A673 (cell line): ENCODE data around the gene TRMT112. TPM values are rescaled to one million over a fixed set of nuclear protein-coding genes. Genes with fewer than 3 reads are reported as not detected.

Experiments
- BruUV-seq: library from RNA; stranded (reverse); fragments of 400-500 nt; replicated peaks from 2 replicates; lab custom pipeline; 2021; lab: Mats Ljungman, UMichigan
- CTCF ChIA-PET: fragments of 300-600 bp; sonication (Branson Sonifier 250); formaldehyde crosslinking; loops from one replicate; lab custom pipeline; 2022; ENCODE audit warnings: antibody characterized with exemption; lab: Charles Lee
- POLR2A ChIA-PET: fragments of 300-600 bp; sonication (Branson Sonifier 250); formaldehyde crosslinking; loops from one replicate; lab custom pipeline; 2022; ENCODE audit warnings: antibody characterized with exemption; ENCODE audit not compliant: low non-redundant PET; lab: Charles Lee
- DNase-seq: peaks from one replicate; pipeline ENCODE4 v3.0.0-alpha.2; 2015; ENCODE audit warnings: low spot score
- H3K27ac ChIP-seq: fragments of 200-600 bp; sonication (generic); 2 replicates; pipeline ENCODE4 v1.5.1; 2016; ENCODE audit warnings: mixed run types, low read depth, mild to moderate bottlenecking, mixed read lengths, antibody characterized with exemption, low read length; ENCODE audit not compliant: poor library complexity, severe bottlenecking
- H3K27me3 ChIP-seq: fragments of 200-600 bp; sonication (generic); replicated peaks from 2 replicates; pipeline ENCODE4 v1.6.1; 2017; ENCODE audit warnings: mixed run types, low read depth, mild to moderate bottlenecking, mixed read lengths, antibody characterized with exemption, low read length; ENCODE audit not compliant: insufficient read depth, poor library complexity
- H3K36me3 ChIP-seq: fragments of 200-600 bp; sonication (generic); 2 replicates; pipeline ENCODE4 v1.6.1; 2016; ENCODE audit warnings: mixed run types, mild to moderate bottlenecking, mixed read lengths, antibody characterized with exemption, low read length; ENCODE audit not compliant: insufficient read depth, poor library complexity, severe bottlenecking
- H3K4me1 ChIP-seq: fragments of 200-600 bp; sonication (generic); 2 replicates; pipeline ENCODE4 v1.6.1; 2017; ENCODE audit warnings: mixed run types, mild to moderate bottlenecking, mixed read lengths, antibody characterized with exemption, low read length; ENCODE audit not compliant: insufficient read depth, poor library complexity, severe bottlenecking
- H3K4me3 ChIP-seq: fragments of 200-600 bp; sonication (generic); 2 replicates; pipeline ENCODE4 v1.5.1; 2016; ENCODE audit warnings: low read depth, mixed run types, mild to moderate bottlenecking, mixed read lengths, low read length; ENCODE audit not compliant: poor library complexity, severe bottlenecking
- H3K9me3 ChIP-seq: fragments of 200-600 bp; sonication (generic); 2 replicates; pipeline ENCODE4 v1.6.1; 2016; ENCODE audit warnings: mixed run types, low read depth, mild to moderate bottlenecking, mixed read lengths, antibody characterized with exemption, low read length; ENCODE audit not compliant: poor library complexity, severe bottlenecking
- EZH2 ChIP-seq: fragments of 200-600 bp; sonication (generic); IDR thresholded peaks from 2 replicates; pipeline ENCODE4 v1.6.1; 2017; ENCODE audit warnings: borderline replicate concordance, low read depth, mild to moderate bottlenecking, mixed read lengths, antibody characterized with exemption, low read length; ENCODE audit not compliant: poor library complexity, severe bottlenecking
- intact Hi-C: fragments of 100-400 bp; cut with micrococcal nuclease; formaldehyde crosslinking; loops from one replicate; pipeline ENCODE4 v1.10.0; 2022; ENCODE audit not compliant: unreplicated experiment
- total RNA-seq: library from RNA; stranded (reverse); gene quantifications from 2 replicates; pipeline ENCODE4 v1.2.3, GENCODE V29; 2021
- TF ChIP-seq, protein P1 (sequence below): fragments of 300-800, 200-600 bp; sonication (generic); conservative IDR thresholded peaks from 2 replicates; pipeline ENCODE4 v1.5.1; 2017; ENCODE audit warnings: low read depth, mild to moderate bottlenecking, antibody characterized with exemption, low read length, moderate library complexity, mixed read lengths

Gene TRMT112
- total RNA-seq, 1 experiment from 2014 or later: 270 TPM

GRCh38 chr11:64296830-64297698, 20.3 kb downstream of the TRMT112 start:
- Histone ChIP-seq H3K36me3 (no peaks in the 10 kb centered on the region), H3K4me3 (no peak overlapping the region), H3K9me3 (no peaks in the 10 kb centered on the region), H3K27me3 (peaks cover 28% of the 10 kb centered on the region), H3K4me1 (peaks cover 19% of the 10 kb centered on the region), H3K27ac (no peak overlapping the region)
- TF ChIP-seq, protein P1, sequence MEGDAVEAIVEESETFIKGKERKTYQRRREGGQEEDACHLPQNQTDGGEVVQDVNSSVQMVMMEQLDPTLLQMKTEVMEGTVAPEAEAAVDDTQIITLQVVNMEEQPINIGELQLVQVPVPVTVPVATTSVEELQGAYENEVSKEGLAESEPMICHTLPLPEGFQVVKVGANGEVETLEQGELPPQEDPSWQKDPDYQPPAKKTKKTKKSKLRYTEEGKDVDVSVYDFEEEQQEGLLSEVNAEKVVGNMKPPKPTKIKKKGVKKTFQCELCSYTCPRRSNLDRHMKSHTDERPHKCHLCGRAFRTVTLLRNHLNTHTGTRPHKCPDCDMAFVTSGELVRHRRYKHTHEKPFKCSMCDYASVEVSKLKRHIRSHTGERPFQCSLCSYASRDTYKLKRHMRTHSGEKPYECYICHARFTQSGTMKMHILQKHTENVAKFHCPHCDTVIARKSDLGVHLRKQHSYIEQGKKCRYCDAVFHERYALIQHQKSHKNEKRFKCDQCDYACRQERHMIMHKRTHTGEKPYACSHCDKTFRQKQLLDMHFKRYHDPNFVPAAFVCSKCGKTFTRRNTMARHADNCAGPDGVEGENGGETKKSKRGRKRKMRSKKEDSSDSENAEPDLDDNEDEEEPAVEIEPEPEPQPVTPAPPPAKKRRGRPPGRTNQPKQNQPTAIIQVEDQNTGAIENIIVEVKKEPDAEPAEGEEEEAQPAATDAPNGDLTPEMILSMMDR: no peak
- no peak for TF ChIP-seq EZH2
- ChIA-PET POLR2A (no interaction called here), CTCF (no interaction called here)
- DNase-seq: no peak
- no TSS peak for BruUV-seq
- intact Hi-C loops: no loop called here

GRCh38 chr11:64296236-64296635, 21.1 kb downstream of the TRMT112 start:
- TF ChIP-seq, protein P1: no peak
- TF ChIP-seq EZH2: no peak
- Histone ChIP-seq H3K4me3 (no peak overlapping the region), H3K27ac (no peak overlapping the region), H3K9me3 (no peaks in the 10 kb centered on the region), H3K27me3 (peaks cover 36% of the 10 kb centered on the region), H3K4me1 (peaks cover 25% of the 10 kb centered on the region), H3K36me3 (no peaks in the 10 kb centered on the region)
- POLR2A ChIA-PET: no interaction called here
- DNase-seq: no peak
- intact Hi-C loops: no loop called here
- CTCF ChIA-PET: no interaction called here
- no TSS peak for BruUV-seq

GRCh38 chr11:64295760-64296159, 21.6 kb downstream of the TRMT112 start:
- no peaks in the 10 kb centered on the region for H3K9me3 ChIP-seq
- no peak for TF ChIP-seq EZH2
- TF ChIP-seq, protein P1: no peak
- H3K36me3 ChIP-seq: no peaks in the 10 kb centered on the region
- ChIA-PET POLR2A (no interaction called here), CTCF (no interaction called here)
- BruUV-seq: no TSS peak
- no peak for DNase-seq
- H3K27ac ChIP-seq: no peak overlapping the region
- intact Hi-C loops: no loop called here
- peaks cover 41% of the 10 kb centered on the region for H3K27me3 ChIP-seq
- peaks cover 24% of the 10 kb centered on the region for H3K4me1 ChIP-seq
- no peak overlapping the region for H3K4me3 ChIP-seq
